Mesenchymal stem cell (in vitro differentiated cells and primary cell): Measurements from ENCODE around the gene APOA4.

ENCODE experiments used
- DNase-seq: peaks from one replicate; pipeline ENCODE4 v3.0.0-alpha.2; 2013
- H2AFZ ChIP-seq: one replicate; pipeline ENCODE4 v1.6.1; 2013; ENCODE audit warnings: low read depth, mild to moderate bottlenecking, control low read depth, inconsistent platforms, low read length, moderate library complexity
- H2AK5ac ChIP-seq: 2 replicates; pipeline ENCODE4 v1.6.1; 2013; ENCODE audit warnings: low read length, moderate library complexity, mild to moderate bottlenecking, inconsistent platforms; ENCODE audit not compliant: severe bottlenecking
- H2BK120ac ChIP-seq: one replicate; pipeline ENCODE4 v1.6.1; 2013; ENCODE audit warnings: low read depth, mild to moderate bottlenecking, inconsistent platforms, low read length, moderate library complexity
- H2BK12ac ChIP-seq, 2 experiments: one replicate each; pipeline ENCODE4 v1.6.1; 2013; ENCODE audit warnings: inconsistent platforms in 2 of 2, low read length in 2 of 2, mild to moderate bottlenecking in 2 of 2, moderate library complexity in 2 of 2, control low read depth in 1 of 2
- H2BK15ac ChIP-seq: one replicate; pipeline ENCODE4 v1.6.1; 2013; ENCODE audit warnings: mild to moderate bottlenecking, low read depth, inconsistent platforms; ENCODE audit not compliant: poor library complexity, severe bottlenecking
- H2BK5ac ChIP-seq: 2 replicates; pipeline ENCODE4 v1.6.1; 2013; ENCODE audit warnings: low read depth, mild to moderate bottlenecking, low read length, control low read depth, inconsistent platforms; ENCODE audit not compliant: poor library complexity, severe bottlenecking
- H3K14ac ChIP-seq, 2 experiments: one replicate each; pipeline ENCODE4 v1.6.1; 2013; ENCODE audit warnings: inconsistent platforms in 2 of 2, low read length in 2 of 2, control low read depth in 1 of 2, mild to moderate bottlenecking in 1 of 2, moderate library complexity in 1 of 2
- H3K18ac ChIP-seq, 2 experiments: one replicate each; pipeline ENCODE4 v1.6.1; 2013; ENCODE audit warnings: inconsistent platforms in 2 of 2, low read length in 2 of 2, control low read depth in 1 of 2, low read depth in 1 of 2, mild to moderate bottlenecking in 1 of 2
- H3K23ac ChIP-seq, 2 experiments: one replicate each; pipeline ENCODE4 v1.6.1; 2013; ENCODE audit warnings: inconsistent platforms in 2 of 2, low read length in 2 of 2, mild to moderate bottlenecking in 2 of 2, moderate library complexity in 2 of 2, control low read depth in 1 of 2
- H3K27ac ChIP-seq: 2 replicates; pipeline ENCODE4 v1.5.1; 2013; ENCODE audit warnings: mild to moderate bottlenecking, moderate library complexity, low read length, control low read depth, inconsistent platforms; ENCODE audit not compliant: poor library complexity, severe bottlenecking
- H3K27me3 ChIP-seq, 2 experiments: 2 replicates each; pipeline versions ENCODE4 v1.6.1 to v1.7.0; 2013; ENCODE audit warnings: low read length in 2 of 2, mild to moderate bottlenecking in 2 of 2, moderate library complexity in 2 of 2, control low read depth in 1 of 2, inconsistent platforms in 1 of 2; ENCODE audit not compliant: control insufficient read depth in 1 of 2, insufficient read depth in 1 of 2
- H3K36me3 ChIP-seq, 2 experiments: 2 replicates each; pipeline versions ENCODE4 v1.6.1 to v1.7.0; 2013; ENCODE audit warnings: low read length in 2 of 2, control low read depth in 1 of 2, inconsistent platforms in 1 of 2, low read depth in 1 of 2, mild to moderate bottlenecking in 1 of 2; ENCODE audit not compliant: insufficient read depth in 2 of 2, control insufficient read depth in 1 of 2
- H3K4ac ChIP-seq, 2 experiments: one replicate each; pipeline ENCODE4 v1.6.1; 2013; ENCODE audit warnings: inconsistent platforms in 2 of 2, low read length in 2 of 2, mild to moderate bottlenecking in 2 of 2, moderate library complexity in 2 of 2, control low read depth in 1 of 2, low read depth in 1 of 2
- H3K4me1 ChIP-seq: 2 replicates; pipeline ENCODE4 v1.6.1; 2013; ENCODE audit warnings: low read depth, low read length, control low read depth; ENCODE audit not compliant: control insufficient read depth, insufficient read depth
- H3K4me2 ChIP-seq: 2 replicates; pipeline ENCODE4 v1.6.1; 2013; ENCODE audit warnings: low read length, mild to moderate bottlenecking, inconsistent platforms; ENCODE audit not compliant: poor library complexity, severe bottlenecking
- H3K4me3 ChIP-seq, 2 experiments: 2 replicates each; pipeline versions ENCODE4 v1.5.1 to v1.7.0; 2013; ENCODE audit warnings: low read length in 2 of 2, mild to moderate bottlenecking in 2 of 2, control low read depth in 1 of 2, low read depth in 1 of 2; ENCODE audit not compliant: insufficient read depth in 1 of 2
- H3K79me1 ChIP-seq: replicated peaks from 2 replicates; pipeline ENCODE4 v1.6.1; 2013; ENCODE audit warnings: mild to moderate bottlenecking, control low read depth, low read length, inconsistent platforms; ENCODE audit not compliant: poor library complexity, severe bottlenecking
- H3K9ac ChIP-seq: 2 replicates; pipeline ENCODE4 v1.7.0; 2013; ENCODE audit warnings: mild to moderate bottlenecking, low read length, moderate library complexity
- H3K9me3 ChIP-seq: 2 replicates; pipeline ENCODE4 v1.7.0; 2013; ENCODE audit warnings: mild to moderate bottlenecking, low read length; ENCODE audit not compliant: control insufficient read depth
- H4K8ac ChIP-seq: one replicate; pipeline ENCODE4 v1.6.1; 2013; ENCODE audit warnings: inconsistent platforms, mild to moderate bottlenecking, low read length, moderate library complexity
- H4K91ac ChIP-seq: one replicate; pipeline ENCODE4 v1.6.1; 2013; ENCODE audit warnings: mild to moderate bottlenecking, low read length, inconsistent platforms
- WGBS: methylation state at CpG from one replicate; pipeline ENCODE4 v1.1.7; 2013; ENCODE audit warnings: mixed read lengths; 5-methylcytosine and 5-hydroxymethylcytosine counted together

The APOA4 gene

GRCh38 chr11:116830184-116830912 lies 7.2 kb upstream of the APOA4 start:
- Histone ChIP-seq H3K14ac (no peak overlapping the region), H2BK12ac (no peak overlapping the region), H2BK120ac (no peak overlapping the region), H3K9ac (no peak overlapping the region), H3K79me1 (no peaks in the 10 kb centered on the region), H2BK15ac (no peak overlapping the region), H2AK5ac (no peak overlapping the region), H3K4me2 (no peak overlapping the region), H3K9me3 (no peaks in the 10 kb centered on the region), H3K23ac (no peak overlapping the region), H3K27me3 (peaks cover 0 to 19% of the 10 kb centered on the region in 2 experiments), H3K18ac (no peak overlapping the region), H2AFZ (no peak overlapping the region), H4K8ac (no peak overlapping the region), H3K4ac (no peak overlapping the region), H3K4me1 (peaks cover 5% of the 10 kb centered on the region), H3K36me3 (no peaks in the 10 kb centered on the region), H3K4me3 (no peak overlapping the region), H3K27ac (no peak overlapping the region), H4K91ac (no peak overlapping the region), H2BK5ac (no peak overlapping the region)
- no peak for DNase-seq
- 90% methylated on average over 17 of the region's 17 CpGs for WGBS

GRCh38 chr11:116829525-116830183 lies 6.5 kb upstream of the APOA4 start, which contains the start of gene APOC3:
Gene APOC3 (plus strand): TSS chr11:116829907. CDS start chr11:116830583, 676 bp downstream.
- Histone ChIP-seq H3K27ac (no peak within 1 kb of the TSS), H3K79me1 (no peaks in the 10 kb centered on the region), H3K14ac (no peak within 1 kb of the TSS), H3K4me2 (no peak within 1 kb of the TSS), H2BK15ac (no peak within 1 kb of the TSS), H2AK5ac (no peak within 1 kb of the TSS), H3K4me3 (no peak within 1 kb of the TSS), H2AFZ (no peak within 1 kb of the TSS), H4K8ac (no peak within 1 kb of the TSS), H3K18ac (no peak within 1 kb of the TSS), H3K23ac (no peak within 1 kb of the TSS), H2BK12ac (peak within 1 kb of the TSS in 1 of 2 experiments; percentile 19), H2BK120ac (no peak within 1 kb of the TSS), H4K91ac (no peak within 1 kb of the TSS), H3K9me3 (no peaks in the 10 kb centered on the region), H3K4ac (peak within 1 kb of the TSS in 1 of 2 experiments; percentile 30), H3K9ac (no peak within 1 kb of the TSS), H2BK5ac (no peak within 1 kb of the TSS), H3K27me3 (peaks cover 0 to 19% of the 10 kb centered on the region in 2 experiments), H3K4me1 (peaks cover 5% of the 10 kb centered on the region), H3K36me3 (no peaks in the 10 kb centered on the region)
- peak; percentile 24 for DNase-seq
- 53% methylated on average over 7 of the region's 9 CpGs for WGBS

GRCh38 chr11:116828632-116829524 lies 5.8 kb upstream of the APOA4 start:
- no peak overlapping the region for H2BK5ac ChIP-seq
- H3K23ac ChIP-seq, result no peak overlapping the region
- H3K4me1 ChIP-seq, result peaks cover 5% of the 10 kb centered on the region
- H2BK12ac ChIP-seq, result no peak overlapping the region
- no peaks in the 10 kb centered on the region for H3K79me1 ChIP-seq
- H3K4me3 ChIP-seq, result no peak overlapping the region
- H3K27ac ChIP-seq, result no peak overlapping the region
- no peak overlapping the region for H2AK5ac ChIP-seq
- no peak overlapping the region for H4K91ac ChIP-seq
- H3K4ac ChIP-seq, result peak overlapping the region in 1 of 2 experiments; percentile 30
- H3K36me3 ChIP-seq, result no peaks in the 10 kb centered on the region
- H4K8ac ChIP-seq, result no peak overlapping the region
- H3K9me3 ChIP-seq, result no peaks in the 10 kb centered on the region
- no peak overlapping the region for H3K18ac ChIP-seq
- H3K14ac ChIP-seq, result no peak overlapping the region
- H3K27me3 ChIP-seq, result peaks cover 0 to 19% of the 10 kb centered on the region in 2 experiments
- no peak for DNase-seq
- no peak overlapping the region for H2BK120ac ChIP-seq
- no peak overlapping the region for H2BK15ac ChIP-seq
- 60% methylated on average over 12 of the region's 16 CpGs for WGBS
- no peak overlapping the region for H3K9ac ChIP-seq
- H3K4me2 ChIP-seq, result no peak overlapping the region
- H2AFZ ChIP-seq, result no peak overlapping the region

- H3K4me1 ChIP-seq, result peaks cover 5% of the 10 kb centered on the region
- no peaks in the 10 kb centered on the region for H3K36me3 ChIP-seq
- DNase-seq, result no peak
- no peak overlapping the region for H3K18ac ChIP-seq
- 95% methylated on average over 6 of the region's 6 CpGs for WGBS
- H4K91ac ChIP-seq, result no peak overlapping the region
- H3K9ac ChIP-seq, result no peak overlapping the region
- H2AFZ ChIP-seq, result no peak overlapping the region
- no peak overlapping the region for H3K14ac ChIP-seq
- H3K27me3 ChIP-seq, result peaks cover 0 to 17% of the 10 kb centered on the region in 2 experiments
- H2BK12ac ChIP-seq, result no peak overlapping the region
- H3K9me3 ChIP-seq, result no peaks in the 10 kb centered on the region
- H3K4me2 ChIP-seq, result no peak overlapping the region
- H2BK5ac ChIP-seq, result no peak overlapping the region
- H3K27ac ChIP-seq, result no peak overlapping the region
- H4K8ac ChIP-seq, result no peak overlapping the region
- H2AK5ac ChIP-seq, result no peak overlapping the region
- H3K4me3 ChIP-seq, result no peak overlapping the region
- H3K4ac ChIP-seq, result no peak overlapping the region
- H3K23ac ChIP-seq, result no peak overlapping the region
- no peak overlapping the region for H2BK15ac ChIP-seq
- no peaks in the 10 kb centered on the region for H3K79me1 ChIP-seq
- no peak overlapping the region for H2BK120ac ChIP-seq
Measured at GRCh38 chr11:116827461-116827860, 4.4 kb upstream of the APOA4 start.
